Activated CD8-positive, alpha-beta memory T cell treated with anti-CD3 and anti-CD28 coated beads, Interleukin-2, amount 50 U/mL, for 24 hours (primary cell): ENCODE data around the gene DOK6.
"Not testable (repeated sequence)": the region's sequence is repeated elsewhere in the genome, so short reads cannot be mapped to it uniquely, and the experiment has no call there.

ENCODE experiments used
- DNase-seq: peaks from one replicate; pipeline ENCODE4 v3.0.0-alpha.2; 2020; ENCODE audit errors: extremely low read depth

Gene DOK6

GRCh38 chr18:69813559-69813958 lies 412.9 kb downstream of the DOK6 start:
- DNase-seq, result no peak

- no peak for DNase-seq
Observed at GRCh38 chr18:69814861-69815385, 414.2 kb downstream of the DOK6 start.

- no peak for DNase-seq
Observed at GRCh38 chr18:69817335-69817940, 416.8 kb downstream of the DOK6 start.

- no peak for DNase-seq
Observed at GRCh38 chr18:69819460-69819859, 418.8 kb downstream of the DOK6 start.

- DNase-seq, result no peak
Observed at GRCh38 chr18:69820538-69820937, 419.9 kb downstream of the DOK6 start.

GRCh38 chr18:69830189-69830588 lies 429.5 kb downstream of the DOK6 start:
- no peak for DNase-seq

GRCh38 chr18:69834980-69835379 lies 434.3 kb downstream of the DOK6 start:
- not testable (repeated sequence) for DNase-seq

GRCh38 chr18:69838003-69838402 lies 437.3 kb downstream of the DOK6 start:
- no peak for DNase-seq

- no peak for DNase-seq
Observed at GRCh38 chr18:69838620-69839411, 438.1 kb downstream of the DOK6 start.

GRCh38 chr18:69839497-69839896 lies 438.8 kb downstream of the DOK6 start:
- no peak for DNase-seq

GRCh38 chr18:69840001-69840400 lies 439.3 kb downstream of the DOK6 start:
- no peak for DNase-seq

GRCh38 chr18:69840445-69840844 lies 439.8 kb downstream of the DOK6 start:
- no peak for DNase-seq

GRCh38 chr18:69841117-69841516 lies 440.4 kb downstream of the DOK6 start:
- no peak for DNase-seq

GRCh38 chr18:69843015-69843414 lies 442.3 kb downstream of the DOK6 start:
- DNase-seq, result no peak

- DNase-seq, result no peak
Observed at GRCh38 chr18:69844656-69845055, 444.0 kb downstream of the DOK6 start.

GRCh38 chr18:69845593-69846506 lies 445.2 kb downstream of the DOK6 start:
- no peak for DNase-seq

- no peak for DNase-seq
Observed at GRCh38 chr18:69853051-69853450, 452.4 kb downstream of the DOK6 start.

- DNase-seq, result no peak
Observed at GRCh38 chr18:69854455-69854854, 453.8 kb downstream of the DOK6 start.

GRCh38 chr18:69858897-69859296 lies 458.2 kb downstream of the DOK6 start:
- DNase-seq, result no peak

GRCh38 chr18:69864802-69865201 lies 464.1 kb downstream of the DOK6 start:
- DNase-seq, result not testable (repeated sequence)

- DNase-seq, result no peak
Observed at GRCh38 chr18:69865776-69866175, 465.1 kb downstream of the DOK6 start.

GRCh38 chr18:69866212-69866611 lies 465.5 kb downstream of the DOK6 start:
- DNase-seq, result no peak
